ENCODE results near the gene SLC5A5.

SLC5A5 gene

GRCh38 chr19:17832443-17833208 is 39.1 kb upstream of the SLC5A5 start:
- H3K4me2 ChIP-seq (ENCODE audit: low read length) = no peak overlapping the region
- no peaks in the 10 kb centered on the region for H3F3A ChIP-seq (ENCODE audit: control insufficient read depth, insufficient read depth)
- no peaks in the 10 kb centered on the region for H3K27me3 ChIP-seq (ENCODE audit: control insufficient read depth, low read length)
- H3K79me2 ChIP-seq (ENCODE audit: control insufficient read depth, low read length) = no peaks in the 10 kb centered on the region
- peaks cover 4% of the 10 kb centered on the region; the same call in 1 of the 2 replicates for H3K9me3 ChIP-seq (ENCODE audit: control insufficient read depth, insufficient read depth, low read length)
- no peak overlapping the region for H3K4me3 ChIP-seq (ENCODE audit: low read length)
- H3K36me3 ChIP-seq (ENCODE audit: control insufficient read depth, low read length) = no peaks in the 10 kb centered on the region
- no peaks in the 10 kb centered on the region for H3K4me1 ChIP-seq (ENCODE audit: control insufficient read depth, low read length)
- TF ChIP-seq EZH2phosphoT487 (IDR thresholded peaks at IDR 0.05; ENCODE audit: borderline replicate concordance, low read length) (no peak), CTCF (IDR thresholded peaks at IDR 0.05; ENCODE audit: low read depth, low read length, poor library complexity, severe bottlenecking) (no peak)
- no peaks in the 10 kb centered on the region for H3K9me2 ChIP-seq (replicated peaks; ENCODE audit: control insufficient read depth, low read length)
- no peaks in the 10 kb centered on the region for H4K20me1 ChIP-seq (ENCODE audit: control insufficient read depth, insufficient read depth, low read depth, low read length)
- H3K27ac ChIP-seq (ENCODE audit: low read depth, low read length) = no peak overlapping the region

- no peaks in the 10 kb centered on the region for H3K36me3 ChIP-seq (ENCODE audit: control insufficient read depth, low read length)
- H3K27ac ChIP-seq (ENCODE audit: low read depth, low read length) = no peak overlapping the region
- H3K4me1 ChIP-seq (ENCODE audit: control insufficient read depth, low read length) = no peaks in the 10 kb centered on the region
- H3K9me2 ChIP-seq (replicated peaks; ENCODE audit: control insufficient read depth, low read length) = no peaks in the 10 kb centered on the region
- no peaks in the 10 kb centered on the region for H3K27me3 ChIP-seq (ENCODE audit: control insufficient read depth, low read length)
- H3K9me3 ChIP-seq (ENCODE audit: control insufficient read depth, insufficient read depth, low read length) = peaks cover 4% of the 10 kb centered on the region; the same call in 1 of the 2 replicates
- no peak overlapping the region for H3K4me3 ChIP-seq (ENCODE audit: low read length)
- TF ChIP-seq EZH2phosphoT487 (IDR thresholded peaks at IDR 0.05; ENCODE audit: borderline replicate concordance, low read length) (no peak), CTCF (IDR thresholded peaks at IDR 0.05; ENCODE audit: low read depth, low read length, poor library complexity, severe bottlenecking) (no peak)
- no peaks in the 10 kb centered on the region for H4K20me1 ChIP-seq (ENCODE audit: control insufficient read depth, insufficient read depth, low read depth, low read length)
- no peaks in the 10 kb centered on the region for H3F3A ChIP-seq (ENCODE audit: control insufficient read depth, insufficient read depth)
- H3K4me2 ChIP-seq (ENCODE audit: low read length) = no peak overlapping the region
- H3K79me2 ChIP-seq (ENCODE audit: control insufficient read depth, low read length) = no peaks in the 10 kb centered on the region
Measured at GRCh38 chr19:17834350-17835181, 37.2 kb upstream of the SLC5A5 start.

- Histone ChIP-seq H3K9me3 (ENCODE audit: control insufficient read depth, insufficient read depth, low read length) (peaks cover 4% of the 10 kb centered on the region; the same call in 1 of the 2 replicates), H3K27me3 (ENCODE audit: control insufficient read depth, low read length) (no peaks in the 10 kb centered on the region), H3K36me3 (ENCODE audit: control insufficient read depth, low read length) (no peaks in the 10 kb centered on the region), H3F3A (ENCODE audit: control insufficient read depth, insufficient read depth) (no peaks in the 10 kb centered on the region), H3K4me2 (ENCODE audit: low read length) (no peak overlapping the region), H3K9me2 (replicated peaks; ENCODE audit: control insufficient read depth, low read length) (no peaks in the 10 kb centered on the region), H4K20me1 (ENCODE audit: control insufficient read depth, insufficient read depth, low read depth, low read length) (no peaks in the 10 kb centered on the region), H3K27ac (ENCODE audit: low read depth, low read length) (no peak overlapping the region), H3K79me2 (ENCODE audit: control insufficient read depth, low read length) (no peaks in the 10 kb centered on the region), H3K4me3 (ENCODE audit: low read length) (no peak overlapping the region), H3K4me1 (ENCODE audit: control insufficient read depth, low read length) (no peaks in the 10 kb centered on the region)
- TF ChIP-seq EZH2phosphoT487 (IDR thresholded peaks at IDR 0.05; ENCODE audit: borderline replicate concordance, low read length) (no peak), CTCF (IDR thresholded peaks at IDR 0.05; ENCODE audit: low read depth, low read length, poor library complexity, severe bottlenecking) (no peak)
Measured at GRCh38 chr19:17835182-17836006, 36.4 kb upstream of the SLC5A5 start.

Data from DOHH2 (cell line).